Left ventricle myocardium inferior (tissue), 1 donor: Measurements from ENCODE around the gene DVL1. TPM values are rescaled to one million over a fixed set of nuclear protein-coding genes. Genes with fewer than 3 reads are reported as not detected.
A peak's percentile ranks its signal among the peaks of the same experiment; 100 is the strongest.
"Not testable (repeated sequence)": the region's sequence is repeated elsewhere in the genome, so short reads cannot be mapped to it uniquely, and the experiment has no call there.

Experiments
- DNase-seq: peaks from one replicate; pipeline ENCODE4 v3.0.0-alpha.2; 2020
- H3K27ac ChIP-seq: fragments of 200-600 bp; replicated peaks from 2 replicates; pipeline ENCODE4 v1.8.0; 2021
- H3K27me3 ChIP-seq: fragments of 200-600 bp; 2 replicates; pipeline ENCODE4 v1.8.0; 2021; ENCODE audit warnings: low read depth
- H3K36me3 ChIP-seq: fragments of 200-600 bp; 2 replicates; pipeline ENCODE4 v1.8.0; 2021
- H3K4me1 ChIP-seq: fragments of 200-600 bp; 2 replicates; pipeline ENCODE4 v1.8.0; 2021
- H3K4me3 ChIP-seq: fragments of 200-600 bp; 2 replicates; pipeline ENCODE4 v1.8.0; 2021; ENCODE audit warnings: mild to moderate bottlenecking, moderate library complexity
- H3K9me3 ChIP-seq: fragments of 200-600 bp; replicated peaks from 2 replicates; pipeline ENCODE4 v1.8.0; 2021
- intact Hi-C: fragments of 100-400 bp; cut with micrococcal nuclease; formaldehyde crosslinking; loops from one replicate; pipeline ENCODE4 v1.11.0; 2022
- total RNA-seq: library from RNA; stranded (reverse); fragmentation: NEBNext Ultra II Directional; extraction: Animal tissue kit (Norgen Biotek cat#: 25700); gene quantifications from one replicate; pipeline ENCODE4 v1.2.1, GENCODE V29; 2021
- TF ChIP-seq, protein P1 (sequence below): fragments of 200-600 bp; IDR thresholded peaks from 2 replicates; pipeline ENCODE4 v1.8.0; 2021; ENCODE audit warnings: antibody characterized with exemption, mild to moderate bottlenecking, borderline replicate concordance
- donor health status: DM: no; HTN: yes; CAD: no; lungs with severe emphysema.

Gene DVL1
- total RNA-seq, 1 donor from 2014 or later = 93.0 TPM

- TF ChIP-seq, protein P1, sequence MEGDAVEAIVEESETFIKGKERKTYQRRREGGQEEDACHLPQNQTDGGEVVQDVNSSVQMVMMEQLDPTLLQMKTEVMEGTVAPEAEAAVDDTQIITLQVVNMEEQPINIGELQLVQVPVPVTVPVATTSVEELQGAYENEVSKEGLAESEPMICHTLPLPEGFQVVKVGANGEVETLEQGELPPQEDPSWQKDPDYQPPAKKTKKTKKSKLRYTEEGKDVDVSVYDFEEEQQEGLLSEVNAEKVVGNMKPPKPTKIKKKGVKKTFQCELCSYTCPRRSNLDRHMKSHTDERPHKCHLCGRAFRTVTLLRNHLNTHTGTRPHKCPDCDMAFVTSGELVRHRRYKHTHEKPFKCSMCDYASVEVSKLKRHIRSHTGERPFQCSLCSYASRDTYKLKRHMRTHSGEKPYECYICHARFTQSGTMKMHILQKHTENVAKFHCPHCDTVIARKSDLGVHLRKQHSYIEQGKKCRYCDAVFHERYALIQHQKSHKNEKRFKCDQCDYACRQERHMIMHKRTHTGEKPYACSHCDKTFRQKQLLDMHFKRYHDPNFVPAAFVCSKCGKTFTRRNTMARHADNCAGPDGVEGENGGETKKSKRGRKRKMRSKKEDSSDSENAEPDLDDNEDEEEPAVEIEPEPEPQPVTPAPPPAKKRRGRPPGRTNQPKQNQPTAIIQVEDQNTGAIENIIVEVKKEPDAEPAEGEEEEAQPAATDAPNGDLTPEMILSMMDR = peak; percentile 98
- H3K27me3 ChIP-seq = no peaks in the 10 kb centered on the region
- peaks cover 47% of the 10 kb centered on the region for H3K4me1 ChIP-seq
- H3K36me3 ChIP-seq = peaks cover 11% of the 10 kb centered on the region
- H3K27ac ChIP-seq = peak overlapping the region; percentile 9
- no peaks in the 10 kb centered on the region for H3K9me3 ChIP-seq
- intact Hi-C loops = no loop called here
- peak; percentile 72 for DNase-seq
- no peak overlapping the region for H3K4me3 ChIP-seq
Measured at GRCh38 chr1:1371746-1372711, 22.8 kb upstream of the DVL1 start.

DNA sequence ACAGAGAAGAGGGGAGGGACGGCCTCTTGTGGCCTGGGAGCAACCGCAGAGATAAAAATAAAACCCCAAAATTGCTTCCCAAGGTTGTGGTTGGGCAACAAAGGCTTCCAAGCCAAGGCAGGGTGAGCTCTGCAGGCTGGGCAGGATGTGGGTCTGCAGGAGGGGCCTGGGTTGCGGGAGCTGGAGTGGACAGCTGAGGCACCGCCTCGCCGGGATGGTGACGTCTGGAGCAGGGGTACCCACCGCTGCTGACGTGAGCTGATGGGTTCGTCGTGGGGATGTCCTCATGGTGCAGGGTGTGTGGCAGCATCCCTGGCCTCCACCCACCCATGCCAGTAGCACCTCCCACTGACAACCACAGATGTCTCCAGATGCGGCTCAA, 22.1 kb upstream of the DVL1 start:
- no peak overlapping the region for H3K27ac ChIP-seq
- TF ChIP-seq, protein P1 = no peak
- no peak overlapping the region for H3K4me3 ChIP-seq
- no peaks in the 10 kb centered on the region for H3K9me3 ChIP-seq
- peaks cover 46% of the 10 kb centered on the region for H3K4me1 ChIP-seq
- DNase-seq = no peak
- intact Hi-C loops = no loop called here
- no peaks in the 10 kb centered on the region for H3K27me3 ChIP-seq
- peaks cover 11% of the 10 kb centered on the region for H3K36me3 ChIP-seq

GRCh38 chr1:1370771-1371300, 21.6 kb upstream of the DVL1 start:
- H3K27ac ChIP-seq = no peak overlapping the region
- no peak for DNase-seq
- H3K4me3 ChIP-seq = no peak overlapping the region
- TF ChIP-seq, protein P1 = no peak
- intact Hi-C loops = no loop called here
- no peaks in the 10 kb centered on the region for H3K27me3 ChIP-seq
- H3K4me1 ChIP-seq = peaks cover 41% of the 10 kb centered on the region
- H3K36me3 ChIP-seq = peaks cover 11% of the 10 kb centered on the region
- H3K9me3 ChIP-seq = no peaks in the 10 kb centered on the region

DNA sequence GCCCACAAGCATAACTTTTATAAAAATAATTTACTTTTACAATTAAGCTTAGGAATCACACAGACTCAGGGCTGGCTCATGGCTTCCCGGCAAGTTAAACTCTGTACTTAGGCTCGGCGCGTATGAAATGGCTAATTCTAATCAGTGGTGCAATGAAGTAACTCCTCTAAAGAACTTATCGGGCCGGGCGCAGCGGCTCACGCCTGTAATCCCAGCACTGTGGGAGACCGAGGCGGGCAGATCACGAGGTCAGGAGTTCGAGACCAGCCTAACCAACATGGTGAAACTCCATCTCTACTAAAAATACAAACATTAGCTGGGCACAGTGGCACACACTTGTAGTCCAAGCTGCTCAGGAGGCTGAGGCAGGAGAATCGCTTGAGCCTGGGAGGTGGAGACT, 20.9 kb upstream of the DVL1 start:
- intact Hi-C loops, H3K9me3 ChIP-seq, H3K27me3 ChIP-seq, H3K27ac ChIP-seq, DNase-seq, H3K4me3 ChIP-seq: not testable (repeated sequence)
- Histone ChIP-seq H3K36me3 (peaks cover 11% of the 10 kb centered on the region), H3K4me1 (peaks cover 37% of the 10 kb centered on the region)

- intact Hi-C loops = no loop called here
- no peak overlapping the region for H3K4me3 ChIP-seq
- peaks cover 12% of the 10 kb centered on the region for H3K4me1 ChIP-seq
- no peak overlapping the region for H3K27ac ChIP-seq
- no peaks in the 10 kb centered on the region for H3K36me3 ChIP-seq
- TF ChIP-seq, protein P1 = no peak
- no peaks in the 10 kb centered on the region for H3K27me3 ChIP-seq
- DNase-seq = no peak
- H3K9me3 ChIP-seq = no peaks in the 10 kb centered on the region
Measured at GRCh38 chr1:1367315-1367714, 18.1 kb upstream of the DVL1 start.

DNA sequence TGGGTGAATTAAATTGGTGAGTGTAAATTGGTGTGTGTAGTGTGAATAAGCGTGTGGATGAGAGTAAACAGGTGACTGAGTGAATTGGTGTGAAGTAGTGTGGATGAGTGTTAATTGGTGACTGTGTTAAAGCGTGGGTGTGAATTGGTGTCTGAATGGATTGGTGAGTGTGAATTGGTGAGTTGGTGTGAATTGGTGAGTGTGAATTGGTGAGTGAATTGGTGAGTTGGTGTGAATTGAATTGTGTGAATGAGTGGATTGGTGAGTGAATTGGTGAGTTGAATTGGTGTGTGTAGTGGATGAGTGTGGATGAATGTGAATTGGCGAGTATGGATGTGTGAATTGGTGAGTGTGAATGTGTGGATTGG, 17.5 kb upstream of the DVL1 start:
- TF ChIP-seq, protein P1 = no peak
- no peaks in the 10 kb centered on the region for H3K9me3 ChIP-seq
- intact Hi-C loops = no loop called here

More for the DNA sequence above, 17.5 kb upstream of the DVL1 start:
- Histone ChIP-seq H3K4me1 (peaks cover 12% of the 10 kb centered on the region), H3K27ac (no peak overlapping the region), H3K36me3 (no peaks in the 10 kb centered on the region), H3K4me3 (no peak overlapping the region), H3K27me3 (peaks cover 4% of the 10 kb centered on the region)
- no peak for DNase-seq
